PC-9 (cell line): ENCODE data around the gene SCAMP2.

Experiments used
- CTCF ChIP-seq: fragments of 200-600 bp; sonication (generic); conservative IDR thresholded peaks from 2 replicates; pipeline ENCODE4 v1.6.1; 2017; ENCODE audit warnings: mixed run types, antibody characterized with exemption, mild to moderate bottlenecking, moderate library complexity
- EZH2 ChIP-seq: fragments of 200-600 bp; sonication (generic); IDR thresholded peaks from 2 replicates; pipeline ENCODE4 v1.8.0; 2017; ENCODE audit warnings: antibody characterized with exemption, low read depth

- TF ChIP-seq CTCF (no peak), EZH2 (no peak)
Measured at GRCh38 chr15:74815961-74816360, 57.2 kb downstream of the SCAMP2 start.
